HG03342 (cell line): Measurements from ENCODE around the gene ACVR1C.

Experiments
- ATAC-seq: cut with Tn5 transposase; IDR thresholded peaks from one replicate; pipeline ENCODE4 v1.9.1; 2021; ENCODE audit warnings: mild to moderate bottlenecking, moderate library complexity; ENCODE audit not compliant: unreplicated experiment

Gene ACVR1C

DNA sequence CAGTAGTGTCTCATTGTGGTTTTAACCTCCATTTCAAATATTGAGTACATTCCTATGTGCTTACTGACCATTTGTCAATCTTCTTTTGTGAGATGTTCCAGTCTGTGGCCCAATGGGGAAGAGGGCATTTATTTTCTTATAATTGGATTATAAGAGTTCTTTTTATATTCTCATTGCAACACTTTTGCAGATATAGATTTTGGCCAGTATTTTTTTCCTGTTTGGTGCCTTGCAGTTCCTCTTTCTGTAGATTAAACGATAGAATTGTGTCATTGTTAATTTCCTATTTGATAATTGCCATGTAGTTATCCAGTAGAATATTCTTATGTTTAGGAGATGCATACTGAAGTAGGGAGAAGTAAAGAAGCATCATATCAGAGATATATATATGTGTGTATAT lies 128.3 kb downstream of the ACVR1C start:
- no peak for ATAC-seq

DNA sequence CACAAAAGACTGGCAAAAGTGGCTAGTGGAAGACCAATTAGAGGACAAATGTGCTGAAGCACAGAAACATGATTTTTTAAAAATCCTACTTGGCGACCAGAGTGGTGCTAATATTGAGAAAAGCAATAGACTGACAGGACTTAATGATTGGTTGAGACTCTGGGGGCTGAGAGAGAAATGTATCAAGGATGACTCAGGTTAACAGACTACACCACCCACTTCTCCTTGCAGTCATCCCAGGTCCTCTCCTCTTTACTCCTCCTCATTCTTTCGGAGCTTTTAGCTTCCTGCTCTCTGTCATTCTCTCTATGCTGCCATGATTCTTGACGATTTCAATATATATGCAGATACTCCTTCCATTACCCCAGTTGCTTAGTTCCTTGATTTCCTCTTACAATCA lies 130.2 kb downstream of the ACVR1C start:
- ATAC-seq, result no peak

DNA sequence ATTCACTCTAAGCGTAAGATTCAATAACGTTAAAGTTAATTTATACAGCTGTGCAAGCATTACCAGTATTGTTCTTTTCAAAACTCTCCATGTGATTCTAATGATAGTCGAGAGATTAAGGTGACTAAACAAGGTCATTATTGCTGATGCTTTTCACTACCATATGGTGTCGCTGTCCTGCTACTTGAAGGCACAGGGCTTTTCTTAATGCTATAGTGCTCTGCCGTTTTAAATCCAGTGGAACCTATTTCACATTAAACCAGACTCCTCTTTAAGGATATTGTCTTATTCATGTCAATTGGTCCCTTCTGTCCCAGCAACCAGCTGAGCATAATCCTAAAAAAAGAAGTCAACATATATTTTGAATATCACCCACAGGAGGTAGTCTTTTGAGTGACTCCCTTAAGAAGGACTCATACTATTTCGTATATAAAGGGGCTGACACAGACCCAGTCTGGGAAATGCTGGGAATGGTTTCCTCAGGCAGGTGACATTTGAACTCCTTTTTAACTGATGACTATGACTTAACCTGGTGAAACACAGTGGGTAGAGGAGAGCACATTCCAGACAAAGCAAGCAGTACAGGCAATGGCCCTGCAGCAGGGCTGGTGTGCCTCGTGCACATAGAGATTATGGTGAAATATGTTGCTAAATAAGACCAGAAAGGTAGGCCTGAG lies 130.9 kb downstream of the ACVR1C start:
- ATAC-seq, result peak; percentile 96

- peak; percentile 94 for ATAC-seq
Observed at GRCh38 chr2:157492189-157492773, 136.4 kb downstream of the ACVR1C start.

GRCh38 chr2:157489983-157490382 lies 138.7 kb downstream of the ACVR1C start:
- no peak for ATAC-seq

- no peak for ATAC-seq
Observed at GRCh38 chr2:157488877-157489276, 139.8 kb downstream of the ACVR1C start.

- no peak for ATAC-seq
Observed at GRCh38 chr2:157487747-157488146, 140.9 kb downstream of the ACVR1C start.

GRCh38 chr2:157487271-157487610 lies 141.4 kb downstream of the ACVR1C start:
- ATAC-seq, result no peak

DNA sequence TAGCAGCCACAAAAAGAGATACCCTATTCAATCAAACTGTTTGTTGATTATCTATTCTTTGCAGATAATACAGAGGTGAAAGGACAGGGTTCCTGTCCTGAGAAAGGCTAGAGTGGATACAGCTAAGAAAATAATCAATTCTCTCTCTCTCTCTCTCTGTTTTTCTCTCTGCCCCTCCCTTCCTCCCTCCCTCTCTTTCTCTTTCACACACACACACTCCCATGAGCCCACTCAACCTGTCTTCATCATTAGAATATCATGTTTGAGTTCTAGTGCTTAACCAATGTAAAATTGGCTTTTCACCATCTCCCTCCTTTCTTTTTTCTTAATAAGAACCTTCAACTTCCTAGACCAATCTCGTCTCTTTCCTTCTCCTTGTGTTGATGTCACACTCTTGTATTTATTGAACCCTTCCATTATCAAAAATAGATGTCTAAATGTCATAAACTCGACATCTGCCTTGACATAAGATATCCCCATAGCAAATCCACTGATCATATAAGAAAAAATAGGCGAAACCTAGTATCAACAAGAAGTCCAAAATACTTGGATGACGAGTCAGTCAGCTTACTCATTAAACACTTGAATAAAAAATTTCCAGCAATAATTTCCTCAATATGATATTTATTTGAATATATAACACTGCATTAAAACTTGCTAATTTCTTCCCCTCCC lies 141.9 kb downstream of the ACVR1C start:
- ATAC-seq, result no peak

DNA sequence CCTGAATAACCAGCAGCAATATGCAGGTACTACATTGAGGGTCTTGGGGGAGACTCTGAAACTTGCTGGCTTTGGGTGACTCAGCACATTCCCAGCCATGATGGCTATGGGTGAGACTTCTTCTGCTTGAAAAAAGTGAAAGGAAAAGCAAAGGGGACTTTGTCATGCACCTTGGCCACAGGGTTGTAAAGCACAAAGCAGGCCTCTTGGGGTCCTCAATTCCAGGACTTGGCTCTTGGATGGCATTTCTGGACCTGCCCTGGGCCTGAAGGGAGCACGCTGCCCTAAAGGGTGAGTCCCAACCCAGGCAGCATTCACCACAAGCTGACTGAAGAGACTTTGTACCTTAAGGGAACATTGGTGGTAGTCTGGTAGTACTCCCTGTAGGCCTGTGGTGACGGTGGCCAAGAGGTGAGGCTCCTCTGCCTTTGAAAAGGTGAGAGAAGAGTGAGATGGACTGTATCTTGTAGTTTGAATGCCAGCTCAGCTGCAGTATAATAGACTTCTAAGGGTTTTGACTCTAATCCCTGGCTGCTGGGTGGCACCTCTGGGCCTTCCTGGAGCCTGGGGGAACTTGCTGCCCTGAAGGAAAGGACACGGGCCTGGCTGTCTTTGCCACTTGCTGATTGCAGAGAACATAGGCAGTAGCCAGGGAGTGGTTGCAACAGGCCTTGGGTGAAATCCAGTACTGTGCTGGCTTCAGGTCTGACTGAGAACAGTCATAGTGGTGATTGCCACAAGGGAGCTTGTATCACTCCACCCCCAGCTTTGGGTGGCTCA lies 148.3 kb downstream of the ACVR1C start:
- peak; percentile 75 for ATAC-seq

GRCh38 chr2:157479081-157480027 lies 149.3 kb downstream of the ACVR1C start:
- peak; percentile 40 for ATAC-seq

DNA sequence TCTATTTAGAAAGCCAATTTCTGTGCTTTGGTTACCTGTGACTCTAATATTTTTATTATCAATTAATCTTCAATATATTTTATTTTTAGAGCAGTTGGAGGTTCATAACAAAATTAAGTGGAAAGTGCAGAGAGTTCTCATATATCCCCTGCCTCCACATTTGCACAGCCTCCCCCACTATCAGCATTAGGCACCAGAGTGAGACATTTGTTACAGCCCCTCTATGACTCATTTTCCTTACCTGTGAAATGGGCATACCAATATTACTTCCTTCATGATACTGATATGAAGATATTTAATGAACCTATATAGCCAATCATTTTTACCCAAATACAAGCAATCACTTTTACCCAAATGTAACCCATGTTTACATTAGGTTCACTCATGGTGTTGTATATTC lies 150.7 kb downstream of the ACVR1C start:
- ATAC-seq, result no peak

DNA sequence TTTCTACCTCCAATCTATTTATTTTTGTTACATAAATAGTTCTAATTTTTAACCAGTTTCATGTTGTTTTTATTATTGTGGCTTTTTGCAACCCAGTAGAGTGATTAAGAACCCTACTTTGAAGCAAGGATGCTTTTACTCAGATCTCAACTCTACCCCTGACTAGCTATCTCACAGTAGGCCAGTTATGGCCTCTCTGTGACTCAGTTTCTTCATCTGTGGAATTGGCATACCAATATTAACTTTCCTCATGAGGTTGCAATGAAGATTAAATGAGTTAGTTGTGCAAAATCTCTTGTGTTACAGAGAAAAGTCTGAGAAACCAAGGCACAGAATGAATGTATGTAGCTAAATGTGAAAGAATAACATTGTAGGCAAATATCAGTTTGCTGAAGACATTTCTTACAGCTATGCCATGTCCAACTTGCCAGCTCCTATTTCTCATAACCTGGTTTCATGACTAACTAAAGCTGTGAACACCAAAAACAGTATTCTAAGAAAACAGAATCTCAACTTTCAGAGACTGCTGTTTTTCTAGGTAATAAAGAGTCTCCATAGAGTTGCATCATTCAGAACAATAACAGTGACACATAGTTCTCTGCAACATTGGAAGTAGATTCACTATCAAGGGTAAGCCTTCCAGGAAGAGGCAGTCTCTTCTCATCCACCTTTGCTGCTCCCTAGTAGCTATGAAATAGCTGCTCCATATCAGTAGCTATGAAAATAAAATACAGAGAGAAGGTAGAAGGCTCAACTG lies 151.5 kb downstream of the ACVR1C start:
- no peak for ATAC-seq
